Stomach (tissue), 9 donors: ENCODE results near the gene BMPR1B. TPM values are rescaled to one million over a fixed set of nuclear protein-coding genes. Genes with fewer than 3 reads are reported as not detected.

Experiments
- DNase-seq, 2 donors: peaks; one replicate each; pipeline versions ENCODE4 v3.0.0 to v3.0.0-alpha.2; 2013 to 2019
- H3K27ac ChIP-seq, 5 donors: fragments of 200-600 bp in 4 of 5; sonication (generic) in 4 of 5; one replicate each; pipeline ENCODE4 v1.5.1; 2013 to 2019; ENCODE audit warnings: mild to moderate bottlenecking in 1 of 5, moderate library complexity in 1 of 5
- H3K27me3 ChIP-seq, 3 donors: fragments of 200-600 bp; sonication (generic); one replicate each; pipeline ENCODE4 v1.5.1; 2017 to 2019; ENCODE audit warnings: mixed run types in 1 of 3
- H3K36me3 ChIP-seq, 4 donors: fragments of 200-600 bp; sonication (generic); 1 replicate in 3 of 4; 2 replicates in 1 of 4; pipeline ENCODE4 v1.5.1; 2016 to 2019
- H3K4me1 ChIP-seq, 4 donors: fragments of 200-600 bp; sonication (generic); one replicate each; pipeline ENCODE4 v1.5.1; 2016 to 2019
- H3K4me3 ChIP-seq, 4 donors: fragments of 200-600 bp; sonication (generic) in 3 of 4; one replicate each; pipeline ENCODE4 v1.5.1; 2016 to 2019; ENCODE audit warnings: mild to moderate bottlenecking in 1 of 4
- H3K9me3 ChIP-seq, 4 donors: fragments of 200-600 bp; sonication (generic); one replicate each; pipeline ENCODE4 v1.5.1; 2016 to 2019
- EP300 ChIP-seq: sonication (generic); formaldehyde crosslinking; IDR thresholded peaks from one replicate; pipeline ENCODE4 v1.6.1; 2017; ENCODE audit warnings: antibody characterized with exemption
- POLR2A ChIP-seq, 4 donors: fragments of 450-650 bp; IDR thresholded peaks; one replicate each; pipeline ENCODE4 v1.6.1; 2016; ENCODE audit warnings: antibody characterized with exemption in 4 of 4, control low read depth in 2 of 4, mild to moderate bottlenecking in 1 of 4, moderate library complexity in 1 of 4
- POLR2AphosphoS5 ChIP-seq, 3 donors: sonication (generic); formaldehyde crosslinking; IDR thresholded peaks; one replicate each; pipeline ENCODE4 v1.6.1; 2016; ENCODE audit warnings: antibody characterized with exemption in 3 of 3
- WGBS, 5 donors: extraction: QIAGEN DNeasy Blood & Tissue Kit in 3 of 5; methylation state at CpG; one replicate each; pipeline versions ENCODE4 v1.1.5 to v1.1.7; 2013 to 2018; 5-methylcytosine and 5-hydroxymethylcytosine counted together
- intact Hi-C: fragments of 100-400 bp; cut with DNase I; formaldehyde crosslinking; loops from one replicate; pipeline ENCODE4 v1.15.1; 2023; ENCODE audit warnings: low total_unique reads
- polyA plus RNA-seq, 3 donors: library from polyadenylated mRNA; stranded (reverse); fragments of 200-250 nt; gene quantifications; one replicate each; pipeline ENCODE4 v1.2.3, GENCODE V29; 2013
- total RNA-seq, 5 donors: library from RNA; depleted of rRNA; stranded (reverse); fragments of >200 nt; gene quantifications; one replicate each; pipeline versions ENCODE4 v1.1.0 to v1.2.3, GENCODE V29; 2014 to 2016
- TF ChIP-seq, protein P1 (sequence below), 7 experiments: fragments of 450-650 bp in 4 of 7; fragments of 200-600 bp in 3 of 7; sonication (generic) in 3 of 7; IDR thresholded peaks; one replicate each; pipeline ENCODE4 v1.5.1; 2016 to 2019; ENCODE audit warnings: antibody characterized with exemption in 7 of 7, control low read depth in 2 of 7, mild to moderate bottlenecking in 1 of 7
- donor health status: healthy with polysubstance abuse.
- donor health status: Bipolar disorder and iron deficiency.
- donor health status: healthy.

BMPR1B gene
- total and polyA plus RNA-seq, 8 donors, result 0.37 to 29.8 (median 1.5) TPM; not detected in 1

DNA sequence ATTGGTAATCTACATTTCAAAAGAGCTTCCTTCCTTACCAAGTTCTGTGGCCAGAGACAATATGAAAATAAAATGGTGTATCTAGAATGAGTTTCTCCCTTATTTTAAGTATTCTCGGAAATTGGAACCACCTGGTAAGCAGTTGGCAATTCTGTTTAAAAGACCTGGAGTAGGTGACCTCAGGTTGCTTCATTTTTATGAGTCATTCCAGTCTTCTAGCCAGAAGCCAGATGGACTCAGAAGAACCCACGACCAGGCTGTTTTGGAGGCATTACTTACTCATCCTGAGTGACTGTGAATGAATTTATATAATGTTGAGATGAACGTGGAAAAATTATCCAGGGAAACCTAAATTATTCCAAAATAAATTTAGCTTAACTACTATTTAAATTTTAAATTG, 9.1 kb downstream of the BMPR1B start:
- Histone ChIP-seq H3K4me3 (no peak overlapping the region), H3K27ac (no peak overlapping the region)
- 66 to 79% (median 75%) methylated on average over 3 of the region's 3 CpGs for WGBS, 5 donors

DNA sequence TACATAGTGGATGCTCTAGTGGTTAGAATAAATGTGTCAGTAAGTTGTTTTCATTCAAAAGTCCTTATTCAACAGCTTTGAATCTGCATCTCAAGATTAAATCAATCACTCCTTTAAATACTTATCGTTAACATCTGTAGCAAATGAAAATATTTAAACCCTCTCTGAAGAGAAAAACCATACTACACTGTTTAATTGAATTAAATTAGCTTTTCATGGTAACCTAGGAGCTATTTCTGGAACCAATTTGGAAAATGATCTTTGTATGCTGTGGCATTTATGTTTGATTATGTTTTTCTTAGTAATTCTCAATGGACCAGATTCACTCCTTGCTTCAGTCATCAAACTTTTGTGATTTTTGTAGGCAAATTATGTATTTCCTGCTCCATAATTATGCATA, 9.7 kb downstream of the BMPR1B start:
- Histone ChIP-seq H3K27me3 (peaks cover 0 to 2% (median 1%) of the 10 kb centered on the region in 3 donors), H3K9me3 (no peaks in the 10 kb centered on the region), H3K4me1 (no peaks in the 10 kb centered on the region), H3K27ac (no peak overlapping the region), H3K36me3 (no peaks in the 10 kb centered on the region), H3K4me3 (no peak overlapping the region)
- TF ChIP-seq, protein P1, sequence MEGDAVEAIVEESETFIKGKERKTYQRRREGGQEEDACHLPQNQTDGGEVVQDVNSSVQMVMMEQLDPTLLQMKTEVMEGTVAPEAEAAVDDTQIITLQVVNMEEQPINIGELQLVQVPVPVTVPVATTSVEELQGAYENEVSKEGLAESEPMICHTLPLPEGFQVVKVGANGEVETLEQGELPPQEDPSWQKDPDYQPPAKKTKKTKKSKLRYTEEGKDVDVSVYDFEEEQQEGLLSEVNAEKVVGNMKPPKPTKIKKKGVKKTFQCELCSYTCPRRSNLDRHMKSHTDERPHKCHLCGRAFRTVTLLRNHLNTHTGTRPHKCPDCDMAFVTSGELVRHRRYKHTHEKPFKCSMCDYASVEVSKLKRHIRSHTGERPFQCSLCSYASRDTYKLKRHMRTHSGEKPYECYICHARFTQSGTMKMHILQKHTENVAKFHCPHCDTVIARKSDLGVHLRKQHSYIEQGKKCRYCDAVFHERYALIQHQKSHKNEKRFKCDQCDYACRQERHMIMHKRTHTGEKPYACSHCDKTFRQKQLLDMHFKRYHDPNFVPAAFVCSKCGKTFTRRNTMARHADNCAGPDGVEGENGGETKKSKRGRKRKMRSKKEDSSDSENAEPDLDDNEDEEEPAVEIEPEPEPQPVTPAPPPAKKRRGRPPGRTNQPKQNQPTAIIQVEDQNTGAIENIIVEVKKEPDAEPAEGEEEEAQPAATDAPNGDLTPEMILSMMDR (IDR thresholded peaks at IDR 0.05), result no peak
- no peak for TF ChIP-seq EP300
- TF ChIP-seq POLR2A (IDR thresholded peaks at IDR 0.05), result no peak
- TF ChIP-seq POLR2AphosphoS5 (IDR thresholded peaks at IDR 0.05), result no peak
- no peak for DNase-seq
- intact Hi-C loops, result no loop called here
- WGBS, 5 donors, result 63 to 83% (median 80%) methylated on average over 1 of the region's 1 CpG

More for the DNA sequence above, 9.1 kb downstream of the BMPR1B start:
- intact Hi-C loops, result no loop called here
- Histone ChIP-seq H3K4me1 (no peaks in the 10 kb centered on the region), H3K36me3 (no peaks in the 10 kb centered on the region), H3K27me3 (peaks cover 0 to 7% (median 2%) of the 10 kb centered on the region in 3 donors), H3K9me3 (no peaks in the 10 kb centered on the region)
- DNase-seq, result no peak
- TF ChIP-seq, protein P1 (IDR thresholded peaks at IDR 0.05), result no peak
- TF ChIP-seq EP300 (no peak), POLR2AphosphoS5 (IDR thresholded peaks at IDR 0.05) (no peak), POLR2A (IDR thresholded peaks at IDR 0.05) (no peak)

DNA sequence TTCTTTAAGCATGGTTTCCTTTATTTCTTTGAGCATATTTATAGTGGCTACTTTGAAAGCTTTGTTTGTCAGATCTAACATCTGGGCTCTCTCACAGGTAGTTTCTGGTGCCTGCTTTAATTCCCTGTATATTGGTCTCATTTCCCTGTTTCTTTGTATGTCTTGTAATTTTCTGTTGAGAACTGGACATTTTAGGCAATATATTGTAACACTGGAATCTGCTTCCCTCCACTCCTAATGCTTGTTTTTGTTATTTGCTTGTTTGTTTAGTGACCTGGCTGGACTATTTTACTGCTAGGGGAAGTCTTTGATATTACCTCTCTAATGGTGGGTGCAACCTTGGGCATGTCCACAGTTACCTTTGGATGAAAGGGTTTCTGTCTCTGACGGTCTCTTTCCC, 25.0 kb downstream of the BMPR1B start:
- Histone ChIP-seq H3K27me3 (no peaks in the 10 kb centered on the region), H3K4me1 (no peaks in the 10 kb centered on the region), H3K36me3 (no peaks in the 10 kb centered on the region), H3K27ac (no peak overlapping the region), H3K9me3 (peaks cover 0 to 13% (median 9%) of the 10 kb centered on the region in 4 donors), H3K4me3 (no peak overlapping the region)
- WGBS, 5 donors, result 0 to 41% (median 31%) methylated on average over 1 of the region's 1 CpG
- intact Hi-C loops, result no loop called here
- no peak for DNase-seq
- no peak for TF ChIP-seq POLR2AphosphoS5 (IDR thresholded peaks at IDR 0.05)
- TF ChIP-seq, protein P1 (IDR thresholded peaks at IDR 0.05), result no peak
- TF ChIP-seq POLR2A (IDR thresholded peaks at IDR 0.05), result no peak
- no peak for TF ChIP-seq EP300

DNA sequence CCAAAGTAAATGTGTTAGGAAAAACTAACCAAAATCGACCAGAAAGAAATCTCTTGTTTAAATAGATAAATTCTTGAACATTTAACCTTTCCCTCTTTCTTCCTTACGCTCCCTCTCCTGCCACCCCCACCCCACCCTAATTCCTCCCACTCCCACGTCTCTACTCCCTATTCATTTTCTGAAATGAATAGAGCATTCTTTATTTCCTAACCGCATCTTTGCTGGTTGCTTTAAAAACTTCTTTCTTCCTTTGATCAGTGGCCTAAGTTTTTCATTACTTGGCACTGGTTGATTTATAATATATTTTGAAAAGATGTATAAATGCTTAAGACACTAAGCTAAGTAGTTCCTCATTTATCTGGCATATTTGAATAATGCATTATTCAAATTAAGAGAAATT, 33.9 kb downstream of the BMPR1B start:
- no peaks in the 10 kb centered on the region for H3K4me1 ChIP-seq
- no peaks in the 10 kb centered on the region for H3K9me3 ChIP-seq
- no peak overlapping the region for H3K27ac ChIP-seq
- intact Hi-C loops, result no loop called here
- TF ChIP-seq POLR2AphosphoS5 (IDR thresholded peaks at IDR 0.05) (no peak), POLR2A (IDR thresholded peaks at IDR 0.05) (no peak), EP300 (no peak)
- TF ChIP-seq, protein P1 (IDR thresholded peaks at IDR 0.05), result no peak
- H3K27me3 ChIP-seq, result no peaks in the 10 kb centered on the region
- H3K4me3 ChIP-seq, result no peak overlapping the region
- 49 to 55% (median 54%) methylated on average over 4 of the region's 4 CpGs for WGBS, 5 donors
- no peak for DNase-seq
- no peaks in the 10 kb centered on the region for H3K36me3 ChIP-seq
